Activated CD4-positive, alpha-beta T cell treated with anti-CD3 and anti-CD28 coated beads for 48 hours (primary cell): Measurements from ENCODE around the gene TRIP10.

ENCODE experiments used
- DNase-seq: peaks from one replicate; pipeline ENCODE4 v3.0.0-alpha.2; 2020

The TRIP10 gene

DNA sequence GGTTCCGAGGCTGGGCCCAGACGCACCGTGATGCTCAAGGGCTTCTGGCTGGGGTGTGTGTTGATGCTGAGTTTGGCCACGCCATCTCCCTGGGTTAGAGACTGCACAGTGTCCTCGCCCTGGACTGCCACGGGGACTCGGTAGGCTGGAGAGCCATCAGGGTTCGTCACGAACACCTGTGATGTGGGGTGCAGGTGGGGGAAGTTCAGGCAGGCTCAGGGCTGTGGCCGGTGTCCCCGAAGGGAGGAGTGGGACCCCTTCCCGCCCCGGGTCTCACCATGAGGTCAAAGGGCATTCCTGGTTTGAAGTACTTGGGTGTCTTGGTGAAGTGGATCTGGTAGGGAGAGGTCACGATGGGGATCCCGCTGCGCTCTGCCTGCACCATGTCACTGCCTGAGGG lies 27.2 kb upstream of the TRIP10 start:
- no peak for DNase-seq

- DNase-seq = no peak
Observed at GRCh38 chr19:6712692-6713670, 26.5 kb upstream of the TRIP10 start.

DNA sequence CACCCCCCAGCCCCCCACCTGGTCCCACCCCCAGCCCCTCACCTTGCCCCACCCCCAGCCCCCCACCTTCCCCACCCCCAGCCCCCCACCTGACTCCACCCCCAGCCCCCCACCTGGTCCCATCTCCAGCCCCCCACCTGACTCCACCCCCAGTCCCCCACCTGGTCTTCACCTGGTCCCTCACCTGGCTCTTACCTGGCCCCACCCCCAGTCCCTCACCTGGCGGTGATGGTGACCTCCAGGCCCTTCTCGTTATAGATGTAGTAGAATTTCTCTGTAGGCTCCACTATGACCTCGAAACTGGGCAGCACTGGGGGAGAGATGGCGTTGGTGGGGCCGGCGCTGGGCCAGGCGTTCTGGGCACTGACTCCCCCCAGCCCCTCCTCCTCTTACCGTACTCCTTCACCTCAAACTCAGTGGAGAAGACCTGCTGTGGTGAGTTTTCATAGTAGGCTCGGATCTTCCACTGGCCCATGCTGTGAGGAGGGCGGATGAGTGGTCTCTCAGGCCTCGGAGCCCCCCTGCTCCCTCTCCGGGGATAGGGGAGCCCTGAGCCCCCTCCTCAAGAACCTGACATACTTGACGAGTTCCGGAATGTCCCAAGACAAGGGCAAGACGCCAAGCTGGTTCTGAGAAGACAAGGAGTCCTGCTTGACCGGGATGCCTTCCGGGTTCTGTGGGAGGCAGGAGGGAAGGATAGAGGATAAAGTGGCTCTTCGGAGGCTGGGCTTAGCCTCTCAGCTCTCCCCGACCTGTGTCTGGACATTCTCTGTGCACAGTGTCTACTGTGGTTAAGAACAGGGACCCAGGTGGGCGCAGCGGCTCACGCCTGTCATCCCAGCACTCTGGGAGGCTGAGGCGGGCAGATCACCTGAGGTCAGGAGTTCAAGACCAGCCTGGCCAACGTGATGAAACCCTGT lies 25.4 kb upstream of the TRIP10 start:
- no peak for DNase-seq

- no peak for DNase-seq
Observed at GRCh38 chr19:6714749-6715555, 24.5 kb upstream of the TRIP10 start.

GRCh38 chr19:6716610-6716970 lies 22.9 kb upstream of the TRIP10 start:
- no peak for DNase-seq

GRCh38 chr19:6717036-6717435 lies 22.4 kb upstream of the TRIP10 start:
- DNase-seq = no peak

DNA sequence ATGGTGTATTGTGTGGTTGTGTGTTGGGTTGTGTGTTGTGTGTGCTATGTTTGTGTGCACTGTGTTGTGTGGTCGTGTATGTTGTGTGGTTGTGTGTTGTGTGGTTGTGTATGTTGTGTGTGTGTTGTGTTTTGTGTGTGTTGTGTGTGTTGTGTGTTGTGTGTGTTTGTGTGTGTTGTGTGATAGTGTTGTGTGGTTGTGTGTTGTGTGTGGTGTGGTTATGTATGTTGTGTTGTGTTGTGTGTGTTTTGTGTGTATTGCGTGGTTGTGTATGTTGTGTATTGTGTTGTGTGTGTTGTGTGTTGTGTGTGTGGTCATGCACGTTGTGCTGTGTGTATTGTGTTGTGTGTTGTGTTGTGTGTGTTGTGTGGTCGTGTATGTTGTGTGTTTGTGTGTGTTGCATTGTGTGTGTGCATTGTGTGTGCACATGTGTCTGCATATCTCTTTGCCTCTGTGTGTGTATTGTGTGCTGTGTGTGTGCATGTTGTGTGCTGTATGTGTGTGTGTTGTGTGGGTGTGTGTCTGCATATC lies 22.0 kb upstream of the TRIP10 start:
- no peak for DNase-seq

DNA sequence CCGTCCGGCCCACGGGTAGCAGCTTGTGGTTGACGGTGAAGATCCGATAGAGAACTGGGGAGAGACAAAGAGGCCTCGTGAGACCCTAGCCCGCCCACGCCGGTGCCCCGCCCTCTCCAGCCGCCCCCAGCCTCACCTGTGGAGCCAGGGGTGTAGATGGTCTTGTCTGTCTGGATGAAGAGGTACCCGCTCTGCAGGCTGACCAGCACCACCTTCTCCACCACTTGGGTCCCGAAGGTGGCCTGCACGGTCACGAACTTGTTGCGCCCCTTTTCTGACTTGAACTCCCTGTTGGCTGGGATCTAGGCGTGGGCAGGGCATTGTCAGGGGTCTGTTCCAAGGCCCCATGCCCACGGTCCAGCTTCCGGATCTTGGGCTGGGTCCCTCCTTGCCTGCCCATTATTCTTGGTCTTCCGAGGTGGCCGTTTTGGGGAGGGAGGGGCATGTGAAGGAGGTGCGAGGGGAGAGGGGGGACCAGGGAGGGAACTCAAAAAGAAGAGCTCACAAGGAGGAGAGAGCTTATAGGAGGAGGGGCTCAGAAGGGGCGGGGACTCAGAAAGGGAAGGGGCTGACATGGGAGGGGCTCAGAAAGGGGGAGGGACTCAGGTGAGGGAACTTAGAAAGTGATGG lies 21.3 kb upstream of the TRIP10 start:
- no peak for DNase-seq

- DNase-seq = peak; percentile 58
Observed at GRCh38 chr19:6718741-6719539, 20.5 kb upstream of the TRIP10 start.

DNA sequence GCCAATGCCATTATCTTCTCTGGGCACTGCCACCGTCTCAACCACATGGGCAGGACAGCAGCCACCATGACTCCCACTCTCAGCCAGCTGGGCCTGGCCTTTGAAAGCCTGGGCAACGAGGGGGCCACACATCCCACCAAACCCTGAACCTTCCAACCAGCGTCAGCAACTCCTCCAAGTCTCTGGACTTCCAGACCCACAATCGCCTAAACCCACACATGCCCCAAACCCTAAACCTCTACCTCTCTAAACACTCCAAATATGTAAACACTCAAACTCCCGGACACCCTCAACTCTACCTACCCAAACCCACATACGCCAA lies 20.0 kb upstream of the TRIP10 start:
- DNase-seq = no peak

- DNase-seq = no peak
Observed at GRCh38 chr19:6719992-6720368, 19.5 kb upstream of the TRIP10 start.

- no peak for DNase-seq
Observed at GRCh38 chr19:6720369-6721137, 18.9 kb upstream of the TRIP10 start, which contains the start of gene C3. C3 (minus strand) TSS chr19:6720650; CDS start chr19:6720589, 61 bp downstream.

DNA sequence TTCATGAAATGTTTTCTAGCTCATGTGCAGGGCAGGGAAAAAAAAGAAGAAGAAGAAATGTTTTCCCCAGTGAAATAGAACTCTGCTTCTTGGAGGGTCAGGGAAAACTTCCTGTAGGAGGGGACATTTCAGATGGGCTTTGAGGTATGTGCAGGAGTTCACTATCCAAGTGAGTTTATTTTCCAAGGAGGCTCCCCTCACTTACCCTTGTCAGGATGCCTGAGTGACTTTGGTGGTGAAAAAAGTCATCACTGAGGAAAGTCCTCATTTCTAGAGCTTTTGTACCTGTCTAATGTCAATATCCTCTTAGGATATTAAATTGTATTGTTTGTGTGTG lies 18.4 kb upstream of the TRIP10 start:
- no peak for DNase-seq

DNA sequence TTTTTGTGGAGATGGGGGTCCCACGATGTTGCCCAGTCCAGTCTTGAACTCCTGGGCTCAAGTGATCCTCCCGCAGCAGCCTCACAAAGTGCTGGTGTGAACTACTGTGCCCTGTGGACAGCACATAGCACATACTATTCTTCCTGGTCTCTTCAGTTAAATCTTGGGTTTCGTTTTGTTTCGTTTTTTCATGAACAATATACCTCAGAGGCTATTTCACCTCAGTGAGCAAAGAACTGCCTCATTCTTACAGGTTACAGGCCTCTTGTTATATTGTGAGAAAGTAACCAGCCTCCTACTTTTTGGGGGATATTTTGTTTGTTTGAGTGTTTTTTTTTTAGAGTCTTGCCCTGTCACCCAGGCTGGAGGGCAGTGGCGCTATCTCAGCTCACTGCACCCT lies 17.7 kb upstream of the TRIP10 start:
- DNase-seq = no peak

DNA sequence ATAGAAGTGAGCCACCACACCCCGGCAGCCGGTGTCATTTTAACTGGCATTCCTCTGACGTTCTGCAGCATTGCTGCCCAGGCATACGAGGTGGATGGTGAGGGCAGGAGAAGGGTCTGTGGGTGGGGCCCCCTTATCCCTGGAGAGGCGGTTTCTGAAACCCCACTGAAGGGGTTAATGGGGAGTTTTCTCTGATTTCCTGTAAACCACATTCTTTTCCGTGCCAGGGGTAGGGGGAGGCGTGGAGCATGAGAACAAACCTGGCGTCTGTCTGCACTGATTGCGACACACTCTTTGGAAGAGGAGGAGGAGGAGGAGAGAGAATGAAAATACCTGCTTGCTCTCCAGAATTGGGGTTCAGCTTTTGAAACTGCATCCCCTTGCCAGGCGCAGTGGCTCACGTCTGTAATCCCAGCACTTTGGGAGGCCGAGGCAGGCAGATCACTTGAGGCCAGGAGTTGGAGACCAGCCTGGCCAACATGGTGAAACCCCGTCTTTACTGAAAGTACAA lies 16.3 kb upstream of the TRIP10 start:
- no peak for DNase-seq

DNA sequence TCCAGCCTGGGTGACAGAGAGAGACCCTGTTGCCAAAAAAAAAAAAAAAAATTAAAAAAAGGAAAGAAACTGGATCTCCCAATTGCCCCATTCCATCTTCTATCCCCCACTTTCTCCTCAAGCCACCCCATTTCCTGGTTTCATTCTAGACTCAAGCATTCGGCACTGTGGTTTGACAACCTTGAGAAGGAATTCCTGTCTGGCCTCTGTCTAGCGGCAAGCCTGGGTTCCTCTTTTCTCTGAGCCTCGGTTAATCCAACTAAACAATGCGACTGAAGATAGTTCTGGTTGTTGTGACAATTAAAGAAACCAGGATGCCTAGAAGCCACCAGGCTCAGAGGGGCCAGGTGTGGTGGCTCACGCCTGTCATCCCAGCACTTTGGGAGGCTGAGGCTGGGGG lies 15.7 kb upstream of the TRIP10 start:
- no peak for DNase-seq

- DNase-seq = no peak
Observed at GRCh38 chr19:6724631-6725492, 14.6 kb upstream of the TRIP10 start.

GRCh38 chr19:6725513-6726231 lies 13.8 kb upstream of the TRIP10 start:
- DNase-seq = no peak

DNA sequence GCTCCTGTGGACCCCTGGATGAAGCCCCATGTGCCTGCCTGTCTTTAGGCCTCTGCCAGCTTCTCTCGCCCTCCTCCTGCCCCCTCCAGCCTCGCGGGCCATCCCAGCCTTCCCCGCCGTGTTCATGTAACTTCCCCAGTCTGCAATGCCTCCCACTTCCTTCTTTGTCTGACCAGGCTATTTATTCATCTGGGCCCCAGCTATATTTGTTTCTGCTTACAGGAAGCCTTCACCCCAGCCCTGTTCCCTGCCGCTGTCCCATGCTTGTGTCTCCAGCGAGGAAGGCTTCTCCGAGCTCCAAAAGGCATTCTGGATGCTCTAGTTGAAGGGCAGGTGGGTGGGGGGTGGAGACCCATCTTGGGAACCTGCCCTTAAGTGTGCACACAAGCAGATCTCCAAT lies 11.1 kb upstream of the TRIP10 start:
- no peak for DNase-seq
